Measurements from ENCODE around the gene UGP2. TPM values are rescaled to one million over a fixed set of nuclear protein-coding genes. Genes with fewer than 3 reads are reported as not detected.

Gene UGP2
- total and polyA plus RNA-seq, 10 of the 15 experiments (the other 5 are each of a cell fraction or from before 2014, with no cell fraction given) = 40.8 to 98.3 (median 76.1) TPM

DNA sequence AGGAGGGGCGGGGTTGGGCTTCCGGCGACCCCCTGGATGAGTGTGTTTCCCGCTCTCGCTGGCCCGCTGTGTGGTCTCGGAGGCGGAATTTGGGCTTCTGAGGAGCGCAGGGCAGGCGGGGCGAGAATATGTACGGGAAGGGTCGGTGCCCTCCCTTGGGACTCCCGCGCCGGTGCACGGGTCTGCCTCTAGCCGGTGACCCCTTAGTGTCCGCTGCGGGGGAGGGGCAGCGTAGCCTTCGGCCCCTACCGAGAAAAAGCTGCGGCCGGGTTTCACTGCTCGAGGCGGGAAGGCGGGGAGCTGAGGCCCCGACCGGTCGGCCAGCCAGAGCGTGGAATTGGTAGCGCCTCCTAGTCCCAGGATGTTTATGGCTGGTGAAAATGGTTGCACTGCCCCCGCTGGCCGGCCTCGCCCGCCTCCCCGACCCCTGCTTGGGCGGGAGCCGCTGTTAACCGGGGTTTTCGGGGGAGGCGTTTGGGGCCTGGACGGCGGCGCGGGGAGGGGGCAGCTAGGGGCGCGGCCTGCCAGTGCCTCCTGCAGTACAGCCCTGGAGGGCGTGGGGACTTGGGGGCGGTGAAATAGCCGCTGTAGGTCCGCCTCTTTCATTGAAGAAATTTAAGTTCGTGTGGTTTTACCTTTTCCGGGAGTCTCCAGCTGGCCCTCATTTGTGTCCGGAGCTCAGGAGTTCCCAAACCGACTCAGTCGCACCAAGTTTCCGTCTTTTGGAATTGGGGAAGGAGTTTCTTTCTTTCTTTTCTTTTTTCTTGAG lies at the start of gene UGP2 (continued):
- TF ChIP-seq, protein P1, sequence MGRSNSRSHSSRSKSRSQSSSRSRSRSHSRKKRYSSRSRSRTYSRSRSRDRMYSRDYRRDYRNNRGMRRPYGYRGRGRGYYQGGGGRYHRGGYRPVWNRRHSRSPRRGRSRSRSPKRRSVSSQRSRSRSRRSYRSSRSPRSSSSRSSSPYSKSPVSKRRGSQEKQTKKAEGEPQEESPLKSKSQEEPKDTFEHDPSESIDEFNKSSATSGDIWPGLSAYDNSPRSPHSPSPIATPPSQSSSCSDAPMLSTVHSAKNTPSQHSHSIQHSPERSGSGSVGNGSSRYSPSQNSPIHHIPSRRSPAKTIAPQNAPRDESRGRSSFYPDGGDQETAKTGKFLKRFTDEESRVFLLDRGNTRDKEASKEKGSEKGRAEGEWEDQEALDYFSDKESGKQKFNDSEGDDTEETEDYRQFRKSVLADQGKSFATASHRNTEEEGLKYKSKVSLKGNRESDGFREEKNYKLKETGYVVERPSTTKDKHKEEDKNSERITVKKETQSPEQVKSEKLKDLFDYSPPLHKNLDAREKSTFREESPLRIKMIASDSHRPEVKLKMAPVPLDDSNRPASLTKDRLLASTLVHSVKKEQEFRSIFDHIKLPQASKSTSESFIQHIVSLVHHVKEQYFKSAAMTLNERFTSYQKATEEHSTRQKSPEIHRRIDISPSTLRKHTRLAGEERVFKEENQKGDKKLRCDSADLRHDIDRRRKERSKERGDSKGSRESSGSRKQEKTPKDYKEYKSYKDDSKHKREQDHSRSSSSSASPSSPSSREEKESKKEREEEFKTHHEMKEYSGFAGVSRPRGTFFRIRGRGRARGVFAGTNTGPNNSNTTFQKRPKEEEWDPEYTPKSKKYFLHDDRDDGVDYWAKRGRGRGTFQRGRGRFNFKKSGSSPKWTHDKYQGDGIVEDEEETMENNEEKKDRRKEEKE (IDR thresholded peaks at IDR 0.05) = no peak
- TF ChIP-seq NBN (IDR thresholded peaks at IDR 0.05) (no peak; the same call in 1 of the 2 replicates), SMAD5 (IDR thresholded peaks at IDR 0.05; ENCODE audit: low read depth) (no peak), POLR2A (IDR thresholded peaks at IDR 0.05; ENCODE audit: low read depth, low read length) (peak; percentile 77), BHLHE40 (IDR thresholded peaks at IDR 0.05; ENCODE audit: borderline replicate concordance in 1 of 2, low read depth in 2 of 2, low read length in 1 of 2) (peak; percentile 19 to 29; a peak in 1 of 4 replicates), NR2F1 (conservative IDR thresholded peaks at IDR 0.05) (peak; percentile 80)
- TF ChIP-seq, protein P2, sequence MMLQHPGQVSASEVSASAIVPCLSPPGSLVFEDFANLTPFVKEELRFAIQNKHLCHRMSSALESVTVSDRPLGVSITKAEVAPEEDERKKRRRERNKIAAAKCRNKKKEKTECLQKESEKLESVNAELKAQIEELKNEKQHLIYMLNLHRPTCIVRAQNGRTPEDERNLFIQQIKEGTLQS (IDR thresholded peaks at IDR 0.05; ENCODE audit: borderline replicate concordance, extremely low read depth, low read depth, low read length) = no peak

DNA sequence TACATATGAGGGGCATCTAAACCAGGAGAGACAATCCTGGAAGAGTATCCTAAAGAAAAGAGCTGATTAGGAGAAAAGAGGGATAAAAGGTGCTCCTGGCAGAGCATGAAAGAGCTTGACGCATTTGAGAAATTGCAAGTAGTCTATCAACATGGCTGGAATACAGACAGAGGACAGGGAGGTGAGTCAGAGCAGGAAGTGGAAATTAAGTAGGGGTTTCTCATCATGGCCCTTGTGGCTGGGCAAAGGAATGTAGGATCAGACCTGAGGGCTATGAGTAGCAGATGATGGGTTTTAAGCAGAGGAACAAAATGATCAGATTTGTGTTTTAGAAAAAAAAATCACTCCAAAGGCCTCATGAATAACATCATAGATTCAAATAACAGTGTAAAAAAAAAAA lies 49.2 kb upstream of the UGP2 start:
- no peaks in the 10 kb centered on the region for H3K9me3 ChIP-seq (replicated peaks; ENCODE audit: control insufficient read depth, insufficient read depth, low read length)
- no TSS peak for BruUV-seq (replicated peaks)
- in situ Hi-C loops (cut with MboI) (no loop called here), intact Hi-C loops (cut with micrococcal nuclease; ENCODE audit: unreplicated experiment) (no loop called here)
- DNase-seq (ENCODE audit: low read depth, low spot score) (no peak), ATAC-seq (no peak), FAIRE-seq (no peak)
- RAD21 ChIA-PET (ENCODE audit: unreplicated experiment) = no interaction called here
- H3K27me3 ChIP-seq (replicated peaks in 1 of 2; ENCODE audit: control insufficient read depth in 2 of 2, insufficient read depth in 2 of 2, low read length in 1 of 2) = no peaks in the 10 kb centered on the region
- H3K4me3 ChIP-seq = no peak overlapping the region
- CTCF ChIA-PET = no interaction called here
- no peaks in the 10 kb centered on the region for H3K79me2 ChIP-seq (ENCODE audit: control insufficient read depth, insufficient read depth, low read length)
- no peak overlapping the region for H2AFZ ChIP-seq (ENCODE audit: control insufficient read depth, low read depth, low read length)
- H4K20me1 ChIP-seq (ENCODE audit: control insufficient read depth, insufficient read depth) = no peaks in the 10 kb centered on the region
- H3K4me1 ChIP-seq (ENCODE audit: control insufficient read depth, insufficient read depth, low read length) = no peaks in the 10 kb centered on the region
- no peak overlapping the region for H3K4me2 ChIP-seq (ENCODE audit: control insufficient read depth, insufficient read depth)
- POLR2A ChIA-PET = no interaction called here
- SMC1A ChIA-PET (ENCODE audit: uncharacterized antibody, unreplicated experiment) = no interaction called here
- no peak overlapping the region for H3K9ac ChIP-seq (ENCODE audit: control insufficient read depth, insufficient read depth, low read length)
- WGBS (ENCODE audit: insufficient coverage, insufficient replicate concordance, low lambda C conversion rate, missing lambda C conversion rate) = 94% methylated on average over 1 of the region's 1 CpG
- no peak overlapping the region for H3K27ac ChIP-seq (ENCODE audit: control insufficient read depth, insufficient read depth)
- H3K36me3 ChIP-seq (ENCODE audit: control insufficient read depth in 2 of 2, insufficient read depth in 2 of 2, low read length in 1 of 2) = no peaks in the 10 kb centered on the region
- no peak for TF ChIP-seq TAF1 (IDR thresholded peaks at IDR 0.05; ENCODE audit: borderline replicate concordance, low read depth, low read length)
- TF ChIP-seq KAT2A (conservative IDR thresholded peaks at IDR 0.05; ENCODE audit: control insufficient read depth, low read depth, low read length) = no peak
- TF ChIP-seq NFYB (IDR thresholded peaks at IDR 0.05; ENCODE audit: insufficient read depth, low read depth, low read length) = no peak
- TF ChIP-seq, protein P3, sequence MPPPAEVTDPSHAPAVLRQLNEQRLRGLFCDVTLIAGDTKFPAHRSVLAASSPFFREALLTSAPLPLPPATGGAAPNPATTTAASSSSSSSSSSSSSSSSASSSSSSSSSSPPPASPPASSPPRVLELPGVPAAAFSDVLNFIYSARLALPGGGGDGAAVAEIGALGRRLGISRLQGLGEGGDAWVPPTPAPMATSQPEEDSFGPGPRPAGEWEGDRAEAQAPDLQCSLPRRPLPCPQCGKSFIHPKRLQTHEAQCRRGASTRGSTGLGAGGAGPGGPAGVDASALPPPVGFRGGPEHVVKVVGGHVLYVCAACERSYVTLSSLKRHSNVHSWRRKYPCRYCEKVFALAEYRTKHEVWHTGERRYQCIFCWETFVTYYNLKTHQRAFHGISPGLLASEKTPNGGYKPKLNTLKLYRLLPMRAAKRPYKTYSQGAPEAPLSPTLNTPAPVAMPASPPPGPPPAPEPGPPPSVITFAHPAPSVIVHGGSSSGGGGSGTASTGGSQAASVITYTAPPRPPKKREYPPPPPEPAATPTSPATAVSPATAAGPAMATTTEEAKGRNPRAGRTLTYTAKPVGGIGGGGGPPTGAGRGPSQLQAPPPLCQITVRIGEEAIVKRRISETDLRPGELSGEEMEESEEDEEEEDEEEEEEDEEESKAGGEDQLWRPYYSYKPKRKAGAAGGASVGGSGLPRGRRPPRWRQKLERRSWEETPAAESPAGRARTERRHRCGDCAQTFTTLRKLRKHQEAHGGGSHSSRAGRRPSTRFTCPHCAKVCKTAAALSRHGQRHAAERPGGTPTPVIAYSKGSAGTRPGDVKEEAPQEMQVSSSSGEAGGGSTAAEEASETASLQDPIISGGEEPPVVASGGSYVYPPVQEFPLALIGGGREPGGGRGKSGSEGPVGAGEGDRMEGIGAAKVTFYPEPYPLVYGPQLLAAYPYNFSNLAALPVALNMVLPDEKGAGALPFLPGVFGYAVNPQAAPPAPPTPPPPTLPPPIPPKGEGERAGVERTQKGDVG (CRISPR knock-in tag; IDR thresholded peaks at IDR 0.05) = no peak
- TF ChIP-seq, protein P4, sequence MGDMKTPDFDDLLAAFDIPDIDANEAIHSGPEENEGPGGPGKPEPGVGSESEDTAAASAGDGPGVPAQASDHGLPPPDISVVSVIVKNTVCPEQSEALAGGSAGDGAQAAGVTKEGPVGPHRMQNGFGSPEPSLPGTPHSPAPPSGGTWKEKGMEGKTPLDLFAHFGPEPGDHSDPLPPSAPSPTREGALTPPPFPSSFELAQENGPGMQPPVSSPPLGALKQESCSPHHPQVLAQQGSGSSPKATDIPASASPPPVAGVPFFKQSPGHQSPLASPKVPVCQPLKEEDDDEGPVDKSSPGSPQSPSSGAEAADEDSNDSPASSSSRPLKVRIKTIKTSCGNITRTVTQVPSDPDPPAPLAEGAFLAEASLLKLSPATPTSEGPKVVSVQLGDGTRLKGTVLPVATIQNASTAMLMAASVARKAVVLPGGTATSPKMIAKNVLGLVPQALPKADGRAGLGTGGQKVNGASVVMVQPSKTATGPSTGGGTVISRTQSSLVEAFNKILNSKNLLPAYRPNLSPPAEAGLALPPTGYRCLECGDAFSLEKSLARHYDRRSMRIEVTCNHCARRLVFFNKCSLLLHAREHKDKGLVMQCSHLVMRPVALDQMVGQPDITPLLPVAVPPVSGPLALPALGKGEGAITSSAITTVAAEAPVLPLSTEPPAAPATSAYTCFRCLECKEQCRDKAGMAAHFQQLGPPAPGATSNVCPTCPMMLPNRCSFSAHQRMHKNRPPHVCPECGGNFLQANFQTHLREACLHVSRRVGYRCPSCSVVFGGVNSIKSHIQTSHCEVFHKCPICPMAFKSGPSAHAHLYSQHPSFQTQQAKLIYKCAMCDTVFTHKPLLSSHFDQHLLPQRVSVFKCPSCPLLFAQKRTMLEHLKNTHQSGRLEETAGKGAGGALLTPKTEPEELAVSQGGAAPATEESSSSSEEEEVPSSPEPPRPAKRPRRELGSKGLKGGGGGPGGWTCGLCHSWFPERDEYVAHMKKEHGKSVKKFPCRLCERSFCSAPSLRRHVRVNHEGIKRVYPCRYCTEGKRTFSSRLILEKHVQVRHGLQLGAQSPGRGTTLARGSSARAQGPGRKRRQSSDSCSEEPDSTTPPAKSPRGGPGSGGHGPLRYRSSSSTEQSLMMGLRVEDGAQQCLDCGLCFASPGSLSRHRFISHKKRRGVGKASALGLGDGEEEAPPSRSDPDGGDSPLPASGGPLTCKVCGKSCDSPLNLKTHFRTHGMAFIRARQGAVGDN (IDR thresholded peaks at IDR 0.05) = no peak
